HG02588 (cell line): ENCODE data around the gene CNTNAP5.
A peak's percentile ranks its signal among the peaks of the same experiment; 100 is the strongest.

Experiments
- ATAC-seq: cut with Tn5 transposase; IDR thresholded peaks from one replicate; pipeline ENCODE4 v1.9.1; 2021; ENCODE audit warnings: mild to moderate bottlenecking, moderate library complexity; ENCODE audit not compliant: unreplicated experiment

Gene CNTNAP5

DNA sequence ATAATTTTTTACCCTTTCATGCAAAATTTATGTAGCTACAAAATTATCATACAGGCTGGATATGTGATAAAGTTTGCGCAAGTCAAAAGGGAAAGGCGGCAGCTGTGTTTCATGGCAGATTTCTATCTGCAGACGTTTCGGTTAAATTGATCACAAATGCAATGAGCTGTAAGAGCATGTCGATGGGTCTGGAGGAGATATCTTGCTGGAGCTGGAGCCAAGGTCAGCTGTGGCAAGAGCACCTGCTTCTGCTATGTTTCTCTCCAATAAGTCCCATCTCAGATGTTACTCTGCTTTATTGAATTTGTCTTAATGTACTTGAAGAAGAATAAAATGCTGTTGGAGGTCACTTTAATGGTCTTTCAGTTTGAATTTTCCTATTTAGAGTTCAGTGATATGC, 749.7 kb downstream of the CNTNAP5 start:
- no peak for ATAC-seq

DNA sequence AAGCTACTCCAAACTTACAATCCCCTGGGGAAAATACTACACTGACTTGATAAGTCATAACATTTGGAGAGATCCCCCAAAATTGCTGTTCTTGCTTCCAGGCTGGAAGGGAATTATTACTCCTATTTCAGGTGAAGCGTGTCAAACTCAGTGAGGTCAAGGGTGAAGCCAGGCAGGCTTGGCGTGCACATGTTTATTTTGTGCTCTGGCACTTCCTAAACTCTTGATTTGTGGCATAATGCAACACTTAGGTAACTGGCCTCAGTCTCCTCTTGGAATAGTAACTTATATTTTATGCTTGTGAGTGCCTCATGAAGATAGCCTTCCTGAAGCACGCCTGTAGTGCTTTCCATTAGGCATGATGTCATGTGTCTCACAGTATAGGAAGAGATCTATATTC, 751.2 kb downstream of the CNTNAP5 start:
- ATAC-seq, result no peak

- no peak for ATAC-seq
These were observed 753.0 kb downstream of the CNTNAP5 start for GRCh38 chr2:124778076-124778475.

- ATAC-seq, result no peak
These were observed 771.6 kb downstream of the CNTNAP5 start for GRCh38 chr2:124796647-124797046.

- no peak for ATAC-seq
These were observed 772.0 kb downstream of the CNTNAP5 start for GRCh38 chr2:124797049-124797448.

DNA sequence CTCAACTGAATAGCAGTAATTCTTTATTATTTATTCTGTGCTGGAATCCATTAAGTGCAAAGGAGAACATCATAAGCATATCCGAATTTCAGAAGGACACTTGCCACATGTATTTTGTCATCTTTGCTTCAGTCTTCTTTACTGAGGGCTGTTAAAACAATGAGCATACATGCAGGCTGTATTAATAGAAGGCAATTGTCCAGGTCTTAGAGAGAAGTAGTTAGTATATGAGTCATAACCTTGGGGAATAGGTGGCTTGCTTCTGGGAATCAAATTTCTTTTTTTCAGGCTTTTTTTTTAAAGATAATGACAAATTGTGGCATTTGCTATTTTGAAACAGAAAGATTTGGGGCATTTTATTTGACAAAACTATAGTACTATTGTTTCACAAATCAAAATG, 773.5 kb downstream of the CNTNAP5 start:
- no peak for ATAC-seq

DNA sequence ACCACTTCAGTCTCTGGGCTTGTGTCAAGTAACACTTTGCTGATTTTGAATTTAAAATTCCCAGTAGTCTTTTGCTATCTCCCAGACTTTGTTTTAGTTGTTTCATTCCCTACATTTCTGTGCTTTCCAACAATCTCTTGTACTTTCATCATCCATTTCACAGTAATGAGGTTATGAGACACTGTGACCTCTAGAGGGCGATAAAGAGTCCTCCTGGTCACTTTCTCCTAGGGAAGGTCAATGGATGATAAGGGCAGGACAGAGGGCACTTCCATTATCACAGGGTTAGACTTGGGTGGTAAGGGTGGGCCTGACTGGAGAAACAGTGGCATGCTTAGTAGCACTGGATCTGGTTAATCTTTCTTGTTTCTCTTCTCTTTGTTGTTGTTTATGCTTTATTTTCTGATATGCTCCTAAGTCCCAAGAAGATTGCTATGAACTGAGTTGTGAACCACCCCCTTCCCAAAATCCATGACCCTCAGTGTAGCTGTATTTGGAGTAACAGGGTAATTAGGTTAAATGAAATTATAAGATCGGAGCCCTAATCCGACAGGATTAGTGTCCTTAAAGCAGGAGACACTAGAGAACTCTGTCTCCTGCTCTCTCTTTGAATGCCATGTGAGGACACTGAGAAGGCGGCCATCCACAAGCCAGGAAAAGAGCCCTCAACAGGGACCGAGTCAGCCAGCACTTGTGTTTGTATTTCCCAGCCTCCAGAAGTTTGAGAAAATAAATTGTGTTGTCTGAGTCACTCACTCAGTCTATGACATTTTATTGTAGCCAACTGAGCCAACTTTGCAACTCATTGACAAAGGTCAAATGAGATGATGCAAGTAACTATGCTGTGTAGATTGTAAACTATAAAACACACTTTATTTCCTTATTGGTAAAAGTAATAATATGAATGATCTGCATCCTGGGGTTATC, 779.2 kb downstream of the CNTNAP5 start:
- no peak for ATAC-seq

DNA sequence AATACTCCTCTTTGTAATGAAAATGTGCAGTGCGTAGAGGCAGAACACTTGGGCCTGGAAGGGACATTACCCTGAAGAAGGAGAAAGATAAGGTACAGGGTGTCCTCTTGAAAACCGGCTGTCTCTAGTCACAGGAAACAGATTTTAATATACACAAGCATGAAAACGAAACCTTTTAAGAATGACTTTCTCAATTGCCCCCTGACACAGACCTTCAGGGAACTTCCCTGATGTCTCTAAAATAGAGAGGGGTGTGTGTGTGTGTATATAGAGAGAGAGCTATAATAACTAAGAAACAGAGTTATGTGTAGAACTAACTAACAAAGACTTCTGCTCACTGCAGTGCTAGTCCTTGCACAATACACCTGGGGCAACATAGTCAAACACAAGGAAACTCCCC, 780.0 kb downstream of the CNTNAP5 start:
- peak; percentile 72 for ATAC-seq

- ATAC-seq, result no peak
These were observed 785.0 kb downstream of the CNTNAP5 start for GRCh38 chr2:124810132-124810531.

- no peak for ATAC-seq
These were observed 790.1 kb downstream of the CNTNAP5 start for GRCh38 chr2:124814968-124815745.

DNA sequence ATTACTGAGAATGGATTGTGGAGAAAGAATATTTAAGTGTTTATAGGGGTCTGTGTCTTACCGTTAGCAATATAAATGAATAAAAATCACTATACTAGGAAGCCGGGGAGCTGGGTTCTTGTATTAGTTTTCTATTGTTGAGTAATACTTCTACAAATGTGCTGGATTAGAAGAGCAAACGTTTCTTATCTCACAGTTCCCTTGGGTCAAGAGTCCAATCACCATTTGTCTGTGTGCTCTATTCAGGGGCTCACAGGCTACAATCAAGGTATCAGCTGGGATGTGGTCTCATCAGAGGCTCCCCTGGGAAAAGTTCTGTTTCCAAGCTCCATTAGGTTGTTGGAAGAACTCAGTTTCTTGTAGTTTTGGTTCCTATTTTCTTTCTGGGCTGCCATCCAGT, 790.9 kb downstream of the CNTNAP5 start:
- no peak for ATAC-seq

GRCh38 chr2:124822516-124822915, 797.4 kb downstream of the CNTNAP5 start:
- no peak for ATAC-seq

- no peak for ATAC-seq
These were observed 799.4 kb downstream of the CNTNAP5 start for GRCh38 chr2:124824441-124824840.

DNA sequence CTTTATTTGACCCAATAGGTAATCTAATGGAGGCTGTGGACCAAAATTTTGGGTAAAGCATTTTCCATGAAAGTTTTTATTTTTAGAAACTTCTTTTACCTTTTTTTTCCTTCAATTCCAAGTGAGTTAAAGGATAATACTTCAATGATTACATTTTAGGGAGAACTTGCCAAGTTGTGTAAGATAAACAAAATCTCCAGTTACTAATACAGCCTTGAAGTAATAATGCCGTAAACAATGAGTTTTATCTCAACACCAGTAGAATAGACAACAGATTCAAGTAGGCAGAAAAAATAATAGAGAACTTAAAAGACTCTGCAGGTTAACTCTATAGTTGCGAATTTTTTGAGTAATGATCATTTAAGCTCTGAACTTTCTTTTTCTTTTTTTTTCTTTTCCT, 807.4 kb downstream of the CNTNAP5 start:
- ATAC-seq, result no peak

GRCh38 chr2:124834331-124834730, 809.2 kb downstream of the CNTNAP5 start:
- no peak for ATAC-seq

- no peak for ATAC-seq
These were observed 810.2 kb downstream of the CNTNAP5 start for GRCh38 chr2:124835331-124835730.

DNA sequence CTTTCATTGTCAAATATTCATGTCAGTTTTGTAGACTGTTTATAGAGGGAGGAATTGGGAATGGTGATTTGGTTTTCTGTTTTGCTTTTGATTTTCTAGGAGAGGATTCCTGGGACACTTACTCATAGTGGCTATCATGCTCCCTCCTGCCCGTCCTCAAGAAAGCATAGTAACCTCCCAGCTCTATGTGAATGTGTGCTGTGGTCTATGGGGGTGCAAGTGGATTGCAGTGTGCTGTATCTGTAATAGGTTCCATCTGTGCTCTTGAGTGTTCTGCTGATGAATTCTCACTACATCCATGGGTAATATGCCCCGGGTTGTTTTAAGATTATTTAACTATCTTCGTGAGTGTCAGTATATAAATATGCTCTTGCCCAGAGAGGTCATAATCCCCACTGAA, 811.3 kb downstream of the CNTNAP5 start:
- no peak for ATAC-seq

DNA sequence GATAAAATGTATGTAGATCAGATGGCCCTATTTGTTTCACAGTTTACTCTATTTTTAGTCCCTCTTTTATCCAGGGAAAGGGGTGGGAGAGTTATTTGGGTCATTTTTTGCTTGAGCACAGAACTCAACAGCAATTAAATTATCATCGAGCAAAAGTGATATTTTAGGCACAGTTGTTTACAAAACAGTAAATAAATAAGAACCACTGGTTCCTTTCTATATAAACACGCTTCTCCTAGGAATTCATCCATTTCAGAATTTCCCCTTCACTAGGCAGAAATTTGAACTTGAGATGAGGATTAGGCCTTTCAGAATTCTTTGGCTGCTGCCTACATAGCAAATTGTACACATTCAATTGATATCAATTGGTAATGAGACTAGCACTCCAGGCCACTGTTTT, 812.4 kb downstream of the CNTNAP5 start:
- ATAC-seq, result no peak

- no peak for ATAC-seq
These were observed 813.3 kb downstream of the CNTNAP5 start for GRCh38 chr2:124838406-124838805.

- no peak for ATAC-seq
These were observed 842.2 kb downstream of the CNTNAP5 start for GRCh38 chr2:124867247-124867646.

DNA sequence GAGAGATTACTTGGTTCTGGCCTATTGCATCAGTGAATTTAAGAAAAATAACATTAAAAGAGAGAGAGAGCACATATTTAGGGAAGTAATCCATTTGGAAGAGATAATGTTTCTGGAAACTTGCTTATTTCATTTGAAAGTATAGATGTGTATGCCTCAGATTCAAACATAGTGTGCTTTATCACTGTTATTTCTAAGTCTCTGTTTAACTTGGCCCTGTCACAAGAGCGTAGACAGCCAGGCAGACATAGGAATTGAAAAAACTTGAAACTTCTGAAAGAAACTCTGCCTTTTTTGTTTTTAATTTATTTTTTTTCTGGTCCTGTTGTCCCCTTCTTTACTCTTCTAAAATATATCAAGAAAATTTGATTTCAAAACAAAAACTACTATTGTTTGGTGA, 849.1 kb downstream of the CNTNAP5 start:
- ATAC-seq, result no peak

- ATAC-seq, result no peak
These were observed 849.6 kb downstream of the CNTNAP5 start for GRCh38 chr2:124874676-124875075.
